Esophagus muscularis mucosa (tissue), 4 donors: ENCODE results near the gene TNFRSF11A. TPM values are rescaled to one million over a fixed set of nuclear protein-coding genes. Genes with fewer than 3 reads are reported as not detected.

Source experiments
- DNase-seq: peaks from one replicate; pipeline ENCODE4 v3.0.0-alpha.2; 2017; ENCODE audit errors: extremely low spot score
- H3K27ac ChIP-seq, 4 donors: fragments of 200-600 bp; sonication (generic); replicated peaks in 1 of 4; 1 replicate in 3 of 4; 2 replicates in 1 of 4; pipeline ENCODE4 v1.5.1; 2016 to 2019; ENCODE audit warnings: mild to moderate bottlenecking in 1 of 4
- H3K27me3 ChIP-seq, 4 donors: fragments of 200-600 bp; sonication (generic); one replicate each; pipeline versions ENCODE4 v1.5.1 to v1.6.0; 2016 to 2019
- H3K36me3 ChIP-seq, 4 donors: fragments of 200-600 bp; sonication (generic); one replicate each; pipeline ENCODE4 v1.5.1; 2016 to 2019
- H3K4me1 ChIP-seq, 4 donors: fragments of 200-600 bp; sonication (generic); one replicate each; pipeline ENCODE4 v1.5.1; 2016 to 2019
- H3K4me3 ChIP-seq, 4 donors: fragments of 200-600 bp; sonication (generic); 1 replicate in 2 of 4; 2 replicates in 2 of 4; pipeline ENCODE4 v1.5.1; 2016 to 2019; ENCODE audit warnings: mild to moderate bottlenecking in 4 of 4, moderate library complexity in 1 of 4
- H3K9me3 ChIP-seq, 4 donors: fragments of 200-600 bp; sonication (generic); 1 replicate in 3 of 4; 2 replicates in 1 of 4; pipeline ENCODE4 v1.5.1; 2016 to 2019
- EP300 ChIP-seq: sonication (generic); formaldehyde crosslinking; IDR thresholded peaks from one replicate; pipeline ENCODE4 v1.6.1; 2017; ENCODE audit warnings: antibody characterized with exemption
- POLR2A ChIP-seq: fragments of 450-650 bp; IDR thresholded peaks from one replicate; pipeline ENCODE4 v1.6.1; 2017; ENCODE audit warnings: antibody characterized with exemption, moderate library complexity, mild to moderate bottlenecking, low read depth
- POLR2AphosphoS5 ChIP-seq, 2 donors: sonication (generic); formaldehyde crosslinking; IDR thresholded peaks; one replicate each; pipeline ENCODE4 v1.6.1; 2017; ENCODE audit warnings: antibody characterized with exemption in 2 of 2
- WGBS: methylation state at CpG from one replicate; pipeline ENCODE4 v1.1.5; 2018; 5-methylcytosine and 5-hydroxymethylcytosine counted together
- intact Hi-C: fragments of 100-400 bp; cut with DNase I; formaldehyde crosslinking; loops from one replicate; pipeline ENCODE4 v1.15.1; 2023
- total RNA-seq, 4 donors: library from RNA; depleted of rRNA; stranded (reverse); fragments of >200 nt; gene quantifications; one replicate each; pipeline versions ENCODE4 v1.1.0 to v1.2.1, GENCODE V29; 2016
- TF ChIP-seq, protein P1 (sequence below), 3 experiments: fragments of 200-600 bp in 2 of 3; fragments of 450-650 bp in 1 of 3; sonication (generic) in 2 of 3; IDR thresholded peaks; one replicate each; pipeline ENCODE4 v1.5.1; 2017 to 2019; ENCODE audit warnings: antibody characterized with exemption in 3 of 3, mild to moderate bottlenecking in 2 of 3, moderate library complexity in 1 of 3

The TNFRSF11A gene
- total RNA-seq, 4 donors from 2014 or later = 1.2 to 3.9 (median 2.0) TPM

DNA sequence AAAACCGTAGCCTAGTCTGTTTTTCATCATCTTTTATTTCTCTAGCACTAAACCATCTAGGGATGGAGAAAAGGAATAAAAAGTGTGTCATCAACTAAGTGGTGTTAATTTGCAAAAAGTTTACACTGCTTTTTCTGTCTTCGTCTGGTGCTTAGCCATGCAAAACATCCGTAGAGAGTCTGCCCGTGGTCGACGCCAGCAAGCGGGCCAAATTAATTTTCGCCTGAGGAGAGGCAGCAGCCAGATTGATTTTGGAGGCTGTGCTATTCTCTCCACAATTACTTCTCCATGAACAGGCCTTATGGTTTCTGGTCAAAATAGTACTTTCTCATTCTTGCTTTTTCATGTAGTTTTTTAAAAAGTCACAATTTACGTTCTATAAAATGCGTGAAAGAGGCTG lies 46.3 kb downstream of the TNFRSF11A start:
- Histone ChIP-seq H3K27ac (no peak overlapping the region), H3K36me3 (no peaks in the 10 kb centered on the region), H3K27me3 (no peaks in the 10 kb centered on the region), H3K4me3 (no peak overlapping the region), H3K4me1 (no peaks in the 10 kb centered on the region), H3K9me3 (no peaks in the 10 kb centered on the region)
- intact Hi-C loops = no loop called here
- no peak for DNase-seq
- WGBS = 78% methylated on average over 10 of the region's 10 CpGs
- TF ChIP-seq POLR2AphosphoS5 (IDR thresholded peaks at IDR 0.05) (no peak), POLR2A (no peak), EP300 (no peak)
- TF ChIP-seq, protein P1, sequence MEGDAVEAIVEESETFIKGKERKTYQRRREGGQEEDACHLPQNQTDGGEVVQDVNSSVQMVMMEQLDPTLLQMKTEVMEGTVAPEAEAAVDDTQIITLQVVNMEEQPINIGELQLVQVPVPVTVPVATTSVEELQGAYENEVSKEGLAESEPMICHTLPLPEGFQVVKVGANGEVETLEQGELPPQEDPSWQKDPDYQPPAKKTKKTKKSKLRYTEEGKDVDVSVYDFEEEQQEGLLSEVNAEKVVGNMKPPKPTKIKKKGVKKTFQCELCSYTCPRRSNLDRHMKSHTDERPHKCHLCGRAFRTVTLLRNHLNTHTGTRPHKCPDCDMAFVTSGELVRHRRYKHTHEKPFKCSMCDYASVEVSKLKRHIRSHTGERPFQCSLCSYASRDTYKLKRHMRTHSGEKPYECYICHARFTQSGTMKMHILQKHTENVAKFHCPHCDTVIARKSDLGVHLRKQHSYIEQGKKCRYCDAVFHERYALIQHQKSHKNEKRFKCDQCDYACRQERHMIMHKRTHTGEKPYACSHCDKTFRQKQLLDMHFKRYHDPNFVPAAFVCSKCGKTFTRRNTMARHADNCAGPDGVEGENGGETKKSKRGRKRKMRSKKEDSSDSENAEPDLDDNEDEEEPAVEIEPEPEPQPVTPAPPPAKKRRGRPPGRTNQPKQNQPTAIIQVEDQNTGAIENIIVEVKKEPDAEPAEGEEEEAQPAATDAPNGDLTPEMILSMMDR (IDR thresholded peaks at IDR 0.05) = no peak

DNA sequence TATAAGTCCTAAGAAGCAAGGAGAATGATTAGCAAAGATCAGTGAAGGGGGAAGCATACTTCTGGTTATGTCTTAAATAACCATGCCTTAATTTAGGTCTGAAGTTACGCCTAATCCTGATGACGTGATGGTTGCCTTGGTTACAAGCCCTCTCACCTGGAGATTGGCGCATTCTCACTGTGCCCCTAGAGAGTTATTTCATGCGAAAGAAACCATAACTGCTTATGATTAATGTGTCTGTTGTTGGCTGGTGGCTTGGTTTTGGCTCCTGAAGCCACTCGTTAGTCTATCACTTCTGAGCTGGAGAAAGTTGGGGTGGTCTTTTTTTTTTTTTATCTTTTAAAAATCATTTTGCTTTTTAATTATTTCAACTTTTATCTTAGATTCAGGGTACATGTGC lies 47.0 kb downstream of the TNFRSF11A start:
- Histone ChIP-seq H3K4me3 (no peak overlapping the region), H3K27ac (no peak overlapping the region), H3K36me3 (no peaks in the 10 kb centered on the region), H3K4me1 (no peaks in the 10 kb centered on the region), H3K9me3 (no peaks in the 10 kb centered on the region), H3K27me3 (no peaks in the 10 kb centered on the region)
- intact Hi-C loops = no loop called here
- no peak for DNase-seq
- TF ChIP-seq, protein P1 (IDR thresholded peaks at IDR 0.05) = no peak
- no peak for TF ChIP-seq POLR2AphosphoS5 (IDR thresholded peaks at IDR 0.05)
- 90% methylated on average over 5 of the region's 5 CpGs for WGBS

DNA sequence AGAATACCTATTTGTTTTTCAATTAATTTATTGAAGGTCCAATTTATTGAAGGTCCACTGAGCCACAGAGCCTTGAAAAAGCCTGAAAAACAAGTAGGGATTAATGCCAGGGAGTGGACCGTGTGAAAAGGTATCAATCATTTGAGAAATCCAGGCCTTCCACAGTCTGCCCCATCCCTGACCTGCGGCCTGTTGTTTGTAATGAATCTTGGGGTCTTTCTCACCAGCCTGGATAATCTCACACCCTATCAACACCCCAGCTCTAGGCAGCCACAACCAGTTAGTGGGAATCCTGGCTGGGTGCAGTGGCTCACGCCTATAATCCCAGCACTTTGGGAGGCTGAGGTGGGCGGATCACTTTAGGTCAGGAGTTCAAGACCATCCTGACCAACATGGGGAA lies 47.8 kb downstream of the TNFRSF11A start:
- no peak overlapping the region for H3K4me3 ChIP-seq
- no peaks in the 10 kb centered on the region for H3K27me3 ChIP-seq
- no peaks in the 10 kb centered on the region for H3K4me1 ChIP-seq
- H3K36me3 ChIP-seq = no peaks in the 10 kb centered on the region
- no peak overlapping the region for H3K27ac ChIP-seq
- 93% methylated on average over 4 of the region's 4 CpGs for WGBS
- intact Hi-C loops = no loop called here
- TF ChIP-seq EP300 = no peak
- TF ChIP-seq, protein P1 (IDR thresholded peaks at IDR 0.05) = no peak
- no peak for TF ChIP-seq POLR2A
- TF ChIP-seq POLR2AphosphoS5 (IDR thresholded peaks at IDR 0.05) = no peak
- no peak for DNase-seq
- no peaks in the 10 kb centered on the region for H3K9me3 ChIP-seq

DNA sequence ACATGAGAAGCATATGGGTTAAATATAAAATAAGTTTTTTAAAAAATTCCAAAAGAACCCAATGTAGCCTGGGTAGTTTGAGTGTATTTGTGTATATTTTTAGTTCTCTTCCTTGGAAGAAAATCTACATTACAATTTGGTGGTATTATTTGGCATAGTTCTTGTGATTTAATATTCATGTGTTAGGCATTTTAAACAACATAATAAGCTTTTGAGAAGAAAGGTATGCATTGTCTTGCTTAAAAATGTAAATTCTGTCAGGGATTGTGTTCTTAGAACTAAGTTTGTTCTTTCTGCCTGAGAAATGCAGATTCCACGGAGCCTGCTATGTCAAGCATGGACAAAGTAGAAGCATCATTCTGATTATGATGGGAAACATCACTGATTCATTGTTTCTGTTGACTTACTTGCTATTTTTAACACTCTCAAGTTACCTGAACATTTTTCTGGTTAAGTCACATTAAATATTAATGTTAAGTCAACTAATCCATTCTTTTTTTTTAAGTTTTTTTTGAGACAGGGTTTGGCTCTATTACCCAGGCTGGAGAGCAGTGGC lies 49.4 kb downstream of the TNFRSF11A start:
- no peaks in the 10 kb centered on the region for H3K27me3 ChIP-seq
- WGBS = 70% methylated on average over 1 of the region's 1 CpG
- H3K27ac ChIP-seq = no peak overlapping the region
- H3K4me3 ChIP-seq = no peak overlapping the region
- H3K36me3 ChIP-seq = no peaks in the 10 kb centered on the region
- intact Hi-C loops = no loop called here
- no peaks in the 10 kb centered on the region for H3K4me1 ChIP-seq
- H3K9me3 ChIP-seq = no peaks in the 10 kb centered on the region
- TF ChIP-seq, protein P1 (IDR thresholded peaks at IDR 0.05) = no peak
- TF ChIP-seq POLR2A (no peak), POLR2AphosphoS5 (IDR thresholded peaks at IDR 0.05) (no peak), EP300 (no peak)
- DNase-seq = no peak

DNA sequence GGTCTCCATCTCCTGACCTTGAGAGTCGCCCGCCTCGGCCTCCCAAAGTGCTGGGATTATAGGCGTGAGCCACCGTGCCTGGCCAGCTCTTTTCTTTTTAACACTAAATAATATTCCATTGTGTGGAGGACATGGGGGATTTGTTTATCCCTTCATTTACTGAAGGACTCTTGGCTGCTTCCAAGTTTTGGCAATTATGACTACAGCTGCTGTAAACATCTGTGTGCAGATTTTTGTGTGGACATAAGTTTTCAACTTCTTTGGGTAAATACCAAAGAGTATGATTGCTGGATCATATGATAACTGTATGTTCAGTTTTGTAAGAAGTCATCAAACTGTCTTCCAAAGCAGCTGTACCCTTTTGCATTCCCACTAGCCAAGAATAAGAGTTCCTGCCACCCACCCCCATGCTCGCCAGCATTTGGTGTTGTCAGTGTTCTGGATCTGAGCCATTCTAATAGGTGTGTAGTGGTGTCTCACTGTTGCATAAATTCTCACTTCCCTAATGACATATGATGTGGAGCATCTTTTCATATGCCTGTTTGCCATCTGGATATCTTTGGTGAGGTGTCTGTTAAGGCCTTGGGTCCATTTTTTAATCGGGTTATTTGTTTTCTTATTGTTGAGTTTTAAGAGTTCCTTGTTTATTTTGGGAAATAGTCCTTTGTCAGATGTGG lies 52.2 kb downstream of the TNFRSF11A start:
- no peak overlapping the region for H3K4me3 ChIP-seq
- TF ChIP-seq, protein P1 (IDR thresholded peaks at IDR 0.05) = no peak
- TF ChIP-seq EP300 = no peak
- TF ChIP-seq POLR2A = no peak
- TF ChIP-seq POLR2AphosphoS5 (IDR thresholded peaks at IDR 0.05) = no peak
- H3K4me1 ChIP-seq = no peaks in the 10 kb centered on the region
- WGBS = 97% methylated on average over 7 of the region's 7 CpGs
- no peak for DNase-seq
- H3K27me3 ChIP-seq = no peaks in the 10 kb centered on the region
- no peaks in the 10 kb centered on the region for H3K36me3 ChIP-seq
- no peak overlapping the region for H3K27ac ChIP-seq
- H3K9me3 ChIP-seq = no peaks in the 10 kb centered on the region
- intact Hi-C loops = no loop called here
